ENCODE measurements around the gene CD2BP2. TPM values are rescaled to one million over a fixed set of nuclear protein-coding genes. Genes with fewer than 3 reads are reported as not detected.

CD2BP2 gene
- total and polyA plus RNA-seq, 2 of the 13 experiments (the other 11 are each of a cell fraction or from before 2014, with no cell fraction given), result 24.9 to 54.6 TPM

- TF ChIP-seq CHD2 (IDR thresholded peaks at IDR 0.05; ENCODE audit: low read depth, low read length) (no peak), ZNF512B (CRISPR knock-in tag; IDR thresholded peaks at IDR 0.05; ENCODE audit: borderline replicate concordance) (no peak), THRA (CRISPR knock-in tag; IDR thresholded peaks at IDR 0.05; ENCODE audit: borderline replicate concordance) (0 out of 2 replicates have a peak, but pooled peaks have one; percentile 2), RFX3 (CRISPR knock-in tag; IDR thresholded peaks at IDR 0.05) (no peak), POLR2G (IDR thresholded peaks at IDR 0.05; ENCODE audit: low read depth, low read length) (peak; percentile 62), HIC2 (CRISPR knock-in tag; IDR thresholded peaks at IDR 0.05; ENCODE audit: low read depth) (peak; percentile 28; the same call in 1 of the 2 replicates), PHF8 (CRISPR knock-in tag; IDR thresholded peaks at IDR 0.05) (peak; percentile 30; the same call in 1 of the 2 replicates), ZBTB7B (CRISPR knock-in tag; IDR thresholded peaks at IDR 0.05) (peak; percentile 45; the same call in 1 of the 2 replicates), ZNF788 (CRISPR knock-in tag; IDR thresholded peaks at IDR 0.05; ENCODE audit: borderline replicate concordance) (0 out of 2 replicates have a peak, but pooled peaks have one; percentile 5), ZNF619 (CRISPR knock-in tag; IDR thresholded peaks at IDR 0.05) (0 out of 2 replicates have a peak, but pooled peaks have one; percentile 51), PHF20 (CRISPR knock-in tag; IDR thresholded peaks at IDR 0.05) (peak; percentile 67), WIZ (CRISPR knock-in tag; IDR thresholded peaks at IDR 0.05) (0 out of 2 replicates have a peak, but pooled peaks have one; percentile 51), SOX5 (CRISPR knock-in tag; IDR thresholded peaks at IDR 0.05; ENCODE audit: borderline replicate concordance) (0 out of 2 replicates have a peak, but pooled peaks have one; percentile 3), TAF1 (CRISPR knock-in tag; IDR thresholded peaks at IDR 0.05) (peak; percentile 9; the same call in 1 of the 2 replicates), ZNF441 (CRISPR knock-in tag; IDR thresholded peaks at IDR 0.05; ENCODE audit: borderline replicate concordance) (0 out of 2 replicates have a peak, but pooled peaks have one; percentile 27), KLF12 (CRISPR knock-in tag; IDR thresholded peaks at IDR 0.05; ENCODE audit: borderline replicate concordance) (no peak), RFX5 (IDR thresholded peaks at IDR 0.05; ENCODE audit: low read depth, low read length) (no peak), ERF (CRISPR knock-in tag; IDR thresholded peaks at IDR 0.05) (0 out of 2 replicates have a peak, but pooled peaks have one; percentile 4), KDM5B (CRISPR knock-in tag; IDR thresholded peaks at IDR 0.05; ENCODE audit: borderline replicate concordance) (peak; percentile 23; the same call in 1 of the 2 replicates), ZSCAN21 (CRISPR knock-in tag; IDR thresholded peaks at IDR 0.05; ENCODE audit: borderline replicate concordance) (0 out of 2 replicates have a peak, but pooled peaks have one; percentile 31), RBFOX2 (IDR thresholded peaks at IDR 0.05; ENCODE audit: low read depth, low read length) (0 out of 2 replicates have a peak, but pooled peaks have one; percentile 23), NFKBIZ (CRISPR knock-in tag; IDR thresholded peaks at IDR 0.05) (0 out of 2 replicates have a peak, but pooled peaks have one; percentile 15), RBAK (CRISPR knock-in tag; IDR thresholded peaks at IDR 0.05) (no peak), ETV5 (CRISPR knock-in tag; IDR thresholded peaks at IDR 0.05; ENCODE audit: borderline replicate concordance) (peak; percentile 78; the same call in 1 of the 2 replicates), ZNF292 (CRISPR knock-in tag; IDR thresholded peaks at IDR 0.05; ENCODE audit: borderline replicate concordance, low read depth) (0 out of 2 replicates have a peak, but pooled peaks have one; percentile 24)
Measured at GRCh38 chr16:30371248-30371816, 16.2 kb upstream of the CD2BP2 start (continued).
